Adrenal gland (tissue), 12 donors: ENCODE data around the gene GAPVD1. TPM values are rescaled to one million over a fixed set of nuclear protein-coding genes. Genes with fewer than 3 reads are reported as not detected.

ENCODE experiments used
- DNase-seq, 7 donors: peaks; one replicate each; pipeline ENCODE4 v3.0.0-alpha.2; 2019 to 2020
- H3K27ac ChIP-seq, 5 donors: fragments of 200-600 bp; sonication (generic) in 4 of 5; 1 replicate in 3 of 5; 2 replicates in 2 of 5; pipeline versions ENCODE4 v1.5.1 to v1.8.0; 2016 to 2020; ENCODE audit warnings: mild to moderate bottlenecking in 1 of 5
- H3K27me3 ChIP-seq: fragments of 200-600 bp; 2 replicates; pipeline ENCODE4 v1.8.0; 2021
- H3K36me3 ChIP-seq, 2 donors: fragments of 200-600 bp; replicated peaks in 1 of 2; 1 replicate in 1 of 2; 2 replicates in 1 of 2; pipeline versions ENCODE4 v1.5.1 to v1.8.0; 2018 to 2022
- H3K4me1 ChIP-seq, 2 donors: fragments of 200-600 bp; replicated peaks in 1 of 2; 1 replicate in 1 of 2; 2 replicates in 1 of 2; pipeline versions ENCODE4 v1.5.1 to v1.8.0; 2018 to 2021
- H3K4me3 ChIP-seq, 4 donors: fragments of 200-600 bp; sonication (generic) in 3 of 4; one replicate each; pipeline ENCODE4 v1.5.1; 2016 to 2018
- H3K9me3 ChIP-seq, 3 donors: fragments of 200-600 bp; sonication (generic) in 1 of 3; replicated peaks in 1 of 3; 1 replicate in 2 of 3; 2 replicates in 1 of 3; pipeline versions ENCODE4 v1.5.1 to v1.8.0; 2016 to 2021
- CTCF ChIP-seq, 6 experiments: fragments of 450-650 bp in 4 of 6; fragments of 200-600 bp in 2 of 6; sonication (generic) in 1 of 6; IDR thresholded peaks; 1 replicate in 5 of 6; 2 replicates in 1 of 6; pipeline versions ENCODE4 v1.5.1 to v1.8.0; 2016 to 2021; ENCODE audit warnings: antibody characterized with exemption in 6 of 6, mild to moderate bottlenecking in 2 of 6, moderate library complexity in 1 of 6
- POLR2A ChIP-seq, 2 donors: fragments of 450-650 bp; IDR thresholded peaks; one replicate each; pipeline ENCODE4 v1.6.1; 2017; ENCODE audit warnings: antibody characterized with exemption in 2 of 2, mild to moderate bottlenecking in 2 of 2, moderate library complexity in 1 of 2
- WGBS, 4 donors: extraction: QIAGEN DNeasy Blood & Tissue Kit in 2 of 4; methylation state at CpG; one replicate each; pipeline versions ENCODE4 v1.1.5 to v1.1.7; 2013 to 2017; 5-methylcytosine and 5-hydroxymethylcytosine counted together
- intact Hi-C, 2 donors: fragments of 100-400 bp; cut with DNase I; formaldehyde crosslinking; loops; one replicate each; pipeline versions ENCODE4 v1.14.1 to v1.15.0; 2022 to 2023
- polyA plus RNA-seq, 3 donors: library from polyadenylated mRNA; stranded (reverse); fragments of 200-250 nt in 2 of 3; fragments of 350-450 nt in 1 of 3; fragmentation: Illumina TruSeq in 1 of 3; extraction: RNeasy Lipid Tissue Mini Kit (QIAGEN cat#74804) in 1 of 3; gene quantifications; one replicate each; pipeline ENCODE4 v1.2.3, GENCODE V29; 2013 to 2014
- total RNA-seq, 9 donors: library from RNA; depleted of rRNA in 4 of 9; stranded (reverse); fragments of >200 nt in 4 of 9; fragments of 120-200 nt in 1 of 9; fragmentation: NEBNext Ultra II Directional in 1 of 9; extraction: Animal tissue kit (Norgen Biotek cat#: 25700) in 1 of 9; gene quantifications; one replicate each; pipeline versions ENCODE4 v1.1.0 to v1.2.4, GENCODE V29; 2013 to 2023
- donor health status: healthy with polysubstance abuse.
- donor health status: Bipolar disorder and iron deficiency.
- donor health status: DM: yes; HTN: yes; CAD: no.
- donor health status: DM: no; HTN: no; CAD: no.
- donor health status: DM: no; HTN: no; CAD: no.
- donor health status: DM: yes; HTN: yes; CAD: no.

Gene GAPVD1
- total and polyA plus RNA-seq, 12 donors, result 7.1 to 63.1 (median 39.3) TPM

DNA sequence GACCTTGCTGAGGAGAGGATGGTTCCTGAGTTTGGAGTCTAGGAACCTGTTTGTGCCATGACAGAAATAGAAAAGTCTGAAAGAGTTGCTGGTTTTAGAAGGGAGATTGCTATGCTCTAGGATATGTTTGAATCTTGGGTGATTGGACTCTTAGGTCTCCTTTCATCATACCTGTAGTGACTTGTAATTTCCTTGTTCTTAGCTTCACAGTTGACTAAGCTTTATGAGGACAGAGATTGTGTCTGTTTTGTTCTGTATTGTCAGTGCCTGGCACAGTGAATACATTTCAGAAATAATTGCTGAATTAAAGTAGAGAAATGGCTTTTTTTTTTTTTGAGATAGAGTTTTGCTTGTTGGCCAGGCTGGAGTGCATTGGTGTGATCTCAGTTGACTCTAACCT lies 31.5 kb downstream of the GAPVD1 start:
- Histone ChIP-seq H3K4me3 (no peak overlapping the region), H3K27ac (no peak overlapping the region), H3K9me3 (no peaks in the 10 kb centered on the region), H3K27me3 (no peaks in the 10 kb centered on the region), H3K36me3 (no peaks in the 10 kb centered on the region), H3K4me1 (peaks cover 0 to 10% of the 10 kb centered on the region in 2 donors)
- no peak for TF ChIP-seq POLR2A (IDR thresholded peaks at IDR 0.05)
- TF ChIP-seq CTCF (IDR thresholded peaks at IDR 0.05), result no peak
- DNase-seq, result no peak
- intact Hi-C loops, result no loop called here

DNA sequence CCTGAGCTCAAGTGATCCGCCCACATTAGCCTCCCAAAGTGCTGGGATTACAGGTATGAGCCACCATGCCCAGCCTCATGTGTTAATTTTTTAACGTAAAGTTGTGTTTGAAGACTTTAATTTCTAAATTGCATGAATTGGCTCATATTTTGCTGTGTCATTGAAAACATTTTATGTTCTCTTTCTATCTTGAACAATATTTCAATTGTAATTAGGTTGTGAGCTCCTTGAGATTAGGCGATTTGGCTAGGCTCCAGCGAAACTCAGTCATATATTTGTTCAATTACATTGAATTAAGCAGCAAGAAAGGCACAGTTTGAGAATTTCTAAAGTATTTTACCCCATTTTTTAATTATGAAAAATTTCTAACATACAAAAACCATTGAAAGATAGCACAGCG lies 34.0 kb downstream of the GAPVD1 start:
- Histone ChIP-seq H3K4me1 (peaks cover 0 to 10% of the 10 kb centered on the region in 2 donors), H3K27me3 (no peaks in the 10 kb centered on the region), H3K27ac (no peak overlapping the region), H3K4me3 (no peak overlapping the region), H3K36me3 (no peaks in the 10 kb centered on the region), H3K9me3 (no peaks in the 10 kb centered on the region)
- WGBS, 4 donors, result 93 to 96% (median 94%) methylated on average over 5 of the region's 5 CpGs
- no peak for DNase-seq
- intact Hi-C loops, result no loop called here
- no peak for TF ChIP-seq POLR2A (IDR thresholded peaks at IDR 0.05)
- no peak for TF ChIP-seq CTCF (IDR thresholded peaks at IDR 0.05)

GRCh38 chr9:125296843-125297372 lies 35.3 kb downstream of the GAPVD1 start:
- TF ChIP-seq CTCF (IDR thresholded peaks at IDR 0.05) (no peak), POLR2A (IDR thresholded peaks at IDR 0.05) (no peak)
- WGBS, 4 donors, result 76 to 84% (median 79%) methylated on average over 3 of the region's 3 CpGs
- Histone ChIP-seq H3K9me3 (no peaks in the 10 kb centered on the region), H3K36me3 (peaks cover 0 to 5% of the 10 kb centered on the region in 2 donors), H3K27me3 (no peaks in the 10 kb centered on the region), H3K4me1 (peaks cover 0 to 10% of the 10 kb centered on the region in 2 donors), H3K27ac (peak overlapping the region in 1 of 5 donors; percentile 3), H3K4me3 (no peak overlapping the region)
- DNase-seq, result no peak
- intact Hi-C loops, result no loop called here

DNA sequence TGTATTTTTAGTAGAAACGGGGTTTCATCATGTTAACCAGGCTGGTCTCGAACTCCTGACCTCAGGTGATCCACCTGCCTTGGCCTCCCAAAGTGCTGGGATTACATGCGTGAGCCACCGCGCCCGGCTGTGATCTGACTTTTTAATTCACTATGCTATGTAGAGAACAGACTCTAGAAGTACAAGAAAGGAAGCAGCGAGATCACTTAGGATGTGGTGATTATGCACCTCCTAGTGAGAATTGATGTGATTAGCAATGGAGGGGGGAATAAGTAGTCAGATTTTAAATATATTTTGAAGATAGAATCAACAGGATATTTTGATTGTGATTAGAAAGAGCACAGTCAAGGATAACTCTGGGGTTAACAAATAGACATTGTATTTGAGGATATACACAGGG lies 36.3 kb downstream of the GAPVD1 start:
- intact Hi-C loops, result no loop called here
- H3K36me3 ChIP-seq, result peaks cover 0 to 15% of the 10 kb centered on the region in 2 donors
- DNase-seq, result no peak
- H3K9me3 ChIP-seq, result no peaks in the 10 kb centered on the region
- H3K27ac ChIP-seq, result no peak overlapping the region
- no peak for TF ChIP-seq CTCF (IDR thresholded peaks at IDR 0.05)
- TF ChIP-seq POLR2A (IDR thresholded peaks at IDR 0.05), result no peak
- no peak overlapping the region for H3K4me3 ChIP-seq
- WGBS, 4 donors, result 95 to 99% (median 97%) methylated on average over 7 of the region's 7 CpGs
- peaks cover 0 to 10% of the 10 kb centered on the region in 2 donors for H3K4me1 ChIP-seq
- H3K27me3 ChIP-seq, result no peaks in the 10 kb centered on the region
